H1 (cell line): Measurements from ENCODE around the gene KRTAP9-1. TPM values are rescaled to one million over a fixed set of nuclear protein-coding genes. Genes with fewer than 3 reads are reported as not detected.

Experiments used
- CBX5 ChIP-seq: fragments of 300-800, 300-1000 bp; sonication (generic); IDR thresholded peaks from 2 replicates; pipeline ENCODE4 v1.7.1; 2016; ENCODE audit warnings: antibody characterized with exemption, low read length, low read depth
- EGR1 ChIP-seq: IDR thresholded peaks from 2 replicates; pipeline ENCODE4 v1.6.1; 2011; ENCODE audit warnings: low read depth, low read length, borderline replicate concordance
- SP2 ChIP-seq: IDR thresholded peaks from 2 replicates; pipeline ENCODE4 v1.6.1; 2012; ENCODE audit warnings: mild to moderate bottlenecking, low read length, inconsistent platforms
- TAF7 ChIP-seq: optimal IDR thresholded peaks from 2 replicates; pipeline ENCODE3; 2011; ENCODE audit warnings: low read depth, mild to moderate bottlenecking, inconsistent platforms, low read length, moderate library complexity, borderline replicate concordance
- TBP ChIP-seq: IDR thresholded peaks from 2 replicates; pipeline ENCODE4 v1.6.1; 2011; ENCODE audit warnings: low read depth, low read length, improper control_type of control experiment
- TCF12 ChIP-seq: IDR thresholded peaks from 2 replicates; pipeline ENCODE4 v1.6.1; 2011; ENCODE audit warnings: low read depth, mild to moderate bottlenecking, low read length
- polyA plus RNA-seq, 7 experiments: library from polyadenylated mRNA; depleted of rRNA in 3 of 7; stranded (reverse) in 5 of 7; unstranded in 2 of 7; fragments of >200 nt in 5 of 7; fragments of 200-250 nt in 2 of 7; gene quantifications; 1 replicate in 5 of 7; 2 replicates in 1 of 7; 4 replicates in 1 of 7; pipeline versions ENCODE4 v1.2.1 to v1.2.3, GENCODE V29; 2011 to 2013; ENCODE audit warnings: missing spikeins in 2 of 7, mixed read lengths in 2 of 7
- total RNA-seq: library from RNA; stranded (reverse); fragmentation: NEBNext Ultra II Directional; extraction: Animal tissue kit (Norgen Biotek cat#: 25700); gene quantifications from 2 replicates; pipeline ENCODE4 v1.2.1, GENCODE V29; 2021
- TF ChIP-seq, protein P1 (sequence below): IDR thresholded peaks from 2 replicates; pipeline ENCODE4 v1.6.1; 2012; ENCODE audit warnings: inconsistent platforms

KRTAP9-1 gene
- total and polyA plus RNA-seq, 2 of the 8 experiments (the other 6 are each of a cell fraction or from before 2014, with no cell fraction given) = not detected

DNA sequence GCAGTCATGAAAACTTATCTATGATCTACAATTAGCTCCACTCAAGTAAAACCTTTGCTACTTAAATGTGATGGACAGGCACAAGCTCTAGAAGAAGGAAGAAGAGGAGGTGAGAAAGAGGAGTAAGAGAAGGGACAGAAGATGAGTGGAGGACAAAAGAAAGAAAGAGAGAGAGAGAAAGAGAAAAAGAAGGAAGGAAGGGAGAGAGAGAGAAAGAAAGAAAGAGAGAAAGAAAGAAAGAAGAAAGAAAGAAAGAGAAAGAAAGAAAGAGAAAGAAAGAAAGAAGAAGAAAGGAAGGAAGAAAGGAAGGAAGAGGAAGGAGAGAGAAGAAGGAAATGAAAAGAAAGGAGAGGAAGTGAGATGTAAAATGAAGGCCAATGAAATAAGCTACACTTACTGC, 40.4 kb downstream of the KRTAP9-1 start (continued):
- TF ChIP-seq, protein P1, sequence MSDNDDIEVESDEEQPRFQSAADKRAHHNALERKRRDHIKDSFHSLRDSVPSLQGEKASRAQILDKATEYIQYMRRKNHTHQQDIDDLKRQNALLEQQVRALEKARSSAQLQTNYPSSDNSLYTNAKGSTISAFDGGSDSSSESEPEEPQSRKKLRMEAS = no peak
- no peak for TF ChIP-seq CBX5
- TF ChIP-seq SP2 = no peak
- no peak for TF ChIP-seq TCF12
- no peak for TF ChIP-seq TAF7
- TF ChIP-seq TBP = no peak
- TF ChIP-seq EGR1 = no peak
